Heart left ventricle (tissue), 13 donors: ENCODE data around the gene MED29.
A peak's percentile ranks its signal among the peaks of the same experiment; 100 is the strongest.

ENCODE experiments used
- CTCF ChIP-seq, 12 donors: fragments of 200-600 bp; sonication (generic) in 4 of 12; IDR thresholded peaks; one replicate each; pipeline versions ENCODE4 v1.5.0 to v1.8.0; 2018 to 2022; ENCODE audit warnings: antibody characterized with exemption in 12 of 12, mild to moderate bottlenecking in 5 of 12
- POLR2A ChIP-seq, 2 donors: fragments of 450-650 bp; IDR thresholded peaks; one replicate each; pipeline ENCODE4 v1.6.1; 2017; ENCODE audit warnings: antibody characterized with exemption in 2 of 2, mild to moderate bottlenecking in 2 of 2, moderate library complexity in 2 of 2
- donor health status: ischemic (EF 13 %, LVEDD 7.1; RV severe dilation, severe dysfunction).
- donor health status: DM: no; HTN: yes; CAD: no.
- donor health status: DM: no; HTN: no; CAD: no.
- donor health status: ischemic (EF 25% LVEDD 6.9; RV normal size, moderate dysfunction).
- donor health status: ischemic (EF 25% LVEDD 5.7; RV mildly dilated, moderate dysfunction).
- donor health status: ischemic (EF 35%, LVEDD 5.7; RV mildly dilated, moderate dysfunction).
- donor health status: nonischemic (EF 11% LVEDD 7.7; RV severe dilation, severe dysfunction).
- donor health status: DM: yes; HTN: yes; CAD: no.
- donor health status: PGD.
- donor health status: ischemic (EF 29% LVEDD 5.4; RV normal size, mild dysfunction).
- donor health status: nonischemic (EF 23%, LVEDD 6.1; RV moderate dilation, normal function).

- TF ChIP-seq CTCF (IDR thresholded peaks at IDR 0.05) (peak in 1 of 12 donors; percentile 12), POLR2A (IDR thresholded peaks at IDR 0.05) (peak; percentile 34 to 91)
Observed at GRCh38 chr19:39445196-39446111, 54.3 kb downstream of the MED29 start, which contains the start of gene SUPT5H.
